Tibial nerve (tissue), 4 donors: ENCODE results near the gene BAG5.

Experiments
- EP300 ChIP-seq, 2 donors: sonication (generic); formaldehyde crosslinking; IDR thresholded peaks; one replicate each; pipeline ENCODE4 v1.6.1; 2017; ENCODE audit warnings: antibody characterized with exemption in 2 of 2, mild to moderate bottlenecking in 1 of 2
- POLR2A ChIP-seq, 2 donors: fragments of 450-650 bp; IDR thresholded peaks; one replicate each; pipeline ENCODE4 v1.6.1; 2017; ENCODE audit warnings: antibody characterized with exemption in 2 of 2, mild to moderate bottlenecking in 2 of 2, moderate library complexity in 2 of 2
- TF ChIP-seq, protein P1 (sequence below), 5 experiments: fragments of 200-600 bp in 3 of 5; fragments of 450-650 bp in 2 of 5; sonication (generic) in 3 of 5; IDR thresholded peaks; one replicate each; pipeline ENCODE4 v1.5.1; 2016 to 2019; ENCODE audit warnings: antibody characterized with exemption in 5 of 5, mild to moderate bottlenecking in 3 of 5, moderate library complexity in 2 of 5

DNA sequence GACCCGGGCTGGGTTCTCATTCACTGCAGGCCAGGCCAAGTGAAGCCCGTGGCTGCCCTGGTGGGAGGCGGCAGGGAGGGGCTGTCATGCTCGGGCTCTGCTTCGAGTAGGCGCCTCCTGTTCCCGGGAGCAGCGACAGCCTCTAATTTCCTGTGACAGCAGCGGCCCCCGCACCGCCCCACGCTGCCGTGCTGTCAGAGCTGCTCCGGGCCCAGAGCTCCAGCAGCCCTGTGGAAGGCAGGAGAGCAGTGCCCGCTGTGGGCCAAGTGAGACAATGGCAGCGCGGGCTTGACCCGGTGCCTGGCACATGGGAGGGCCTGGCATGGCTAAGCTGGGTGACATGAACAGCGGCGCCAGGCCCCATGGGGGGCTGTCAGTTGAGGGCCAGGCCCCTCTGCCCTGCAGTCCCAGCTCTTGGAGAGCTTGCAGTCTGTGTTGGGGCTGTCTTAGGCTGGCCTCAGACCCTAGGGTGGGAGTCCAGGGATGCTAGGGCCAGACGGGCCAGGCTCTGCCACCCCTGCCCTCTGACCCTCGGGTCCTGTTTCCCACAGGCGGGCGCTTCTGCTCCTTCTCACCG, 28.4 kb downstream of the BAG5 start:
- TF ChIP-seq, protein P1, sequence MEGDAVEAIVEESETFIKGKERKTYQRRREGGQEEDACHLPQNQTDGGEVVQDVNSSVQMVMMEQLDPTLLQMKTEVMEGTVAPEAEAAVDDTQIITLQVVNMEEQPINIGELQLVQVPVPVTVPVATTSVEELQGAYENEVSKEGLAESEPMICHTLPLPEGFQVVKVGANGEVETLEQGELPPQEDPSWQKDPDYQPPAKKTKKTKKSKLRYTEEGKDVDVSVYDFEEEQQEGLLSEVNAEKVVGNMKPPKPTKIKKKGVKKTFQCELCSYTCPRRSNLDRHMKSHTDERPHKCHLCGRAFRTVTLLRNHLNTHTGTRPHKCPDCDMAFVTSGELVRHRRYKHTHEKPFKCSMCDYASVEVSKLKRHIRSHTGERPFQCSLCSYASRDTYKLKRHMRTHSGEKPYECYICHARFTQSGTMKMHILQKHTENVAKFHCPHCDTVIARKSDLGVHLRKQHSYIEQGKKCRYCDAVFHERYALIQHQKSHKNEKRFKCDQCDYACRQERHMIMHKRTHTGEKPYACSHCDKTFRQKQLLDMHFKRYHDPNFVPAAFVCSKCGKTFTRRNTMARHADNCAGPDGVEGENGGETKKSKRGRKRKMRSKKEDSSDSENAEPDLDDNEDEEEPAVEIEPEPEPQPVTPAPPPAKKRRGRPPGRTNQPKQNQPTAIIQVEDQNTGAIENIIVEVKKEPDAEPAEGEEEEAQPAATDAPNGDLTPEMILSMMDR (IDR thresholded peaks at IDR 0.05) = no peak
- TF ChIP-seq POLR2A (IDR thresholded peaks at IDR 0.05) (no peak), EP300 (IDR thresholded peaks at IDR 0.05) (no peak)
